H9 (cell line): ENCODE data around the gene ERC2. TPM values are rescaled to one million over a fixed set of nuclear protein-coding genes. Genes with fewer than 3 reads are reported as not detected.

ENCODE experiments used
- DNase-seq: peaks from one replicate; pipeline ENCODE4 v3.0.0-alpha.2; 2017
- H2AFZ ChIP-seq: one replicate; pipeline ENCODE4 v1.6.1; 2013; ENCODE audit warnings: mild to moderate bottlenecking, low read length, control low read depth, moderate library complexity
- H2AK5ac ChIP-seq: 2 replicates; pipeline ENCODE4 v1.6.1; 2013; ENCODE audit warnings: low read length, control low read depth, mixed read lengths; ENCODE audit not compliant: insufficient read length
- H2BK120ac ChIP-seq: one replicate; pipeline ENCODE4 v1.6.1; 2013; ENCODE audit warnings: low read depth, mild to moderate bottlenecking, low read length, control low read depth, inconsistent platforms; ENCODE audit not compliant: poor library complexity, severe bottlenecking
- H2BK12ac ChIP-seq: 2 replicates; pipeline ENCODE4 v1.6.1; 2013; ENCODE audit warnings: low read length, control low read depth, mixed read lengths, low read depth; ENCODE audit not compliant: insufficient read length
- H2BK15ac ChIP-seq: 2 replicates; pipeline ENCODE4 v1.6.1; 2013; ENCODE audit warnings: low read depth, low read length, control low read depth
- H2BK20ac ChIP-seq: one replicate; pipeline ENCODE4 v1.6.1; 2013; ENCODE audit warnings: low read depth, mild to moderate bottlenecking, low read length, control low read depth, inconsistent platforms; ENCODE audit not compliant: poor library complexity, severe bottlenecking
- H2BK5ac ChIP-seq: 2 replicates; pipeline ENCODE4 v1.6.1; 2013; ENCODE audit warnings: low read length, control low read depth, mixed read lengths; ENCODE audit not compliant: insufficient read length
- H3K14ac ChIP-seq: 2 replicates; pipeline ENCODE4 v1.6.1; 2013; ENCODE audit warnings: low read length, control low read depth; ENCODE audit not compliant: insufficient read depth
- H3K18ac ChIP-seq: 2 replicates; pipeline ENCODE4 v1.6.1; 2013; ENCODE audit warnings: low read depth, mild to moderate bottlenecking, mixed read lengths, low read length, control low read depth; ENCODE audit not compliant: insufficient read length
- H3K23ac ChIP-seq: 2 replicates; pipeline ENCODE4 v1.6.1; 2013; ENCODE audit warnings: low read length, control low read depth, mixed read lengths, low read depth; ENCODE audit not compliant: insufficient read length
- H3K23me2 ChIP-seq: 2 replicates; pipeline ENCODE4 v1.6.1; 2013; ENCODE audit warnings: low read depth, mild to moderate bottlenecking, mixed read lengths, low read length, control low read depth; ENCODE audit not compliant: insufficient read length, poor library complexity, severe bottlenecking
- H3K27ac ChIP-seq: 2 replicates; pipeline ENCODE4 v1.5.1; 2013; ENCODE audit warnings: low read length, control low read depth, mixed read lengths, low read depth; ENCODE audit not compliant: insufficient read length
- H3K27me3 ChIP-seq: 2 replicates; pipeline ENCODE4 v1.6.1; 2013; ENCODE audit warnings: low read length, control low read depth, inconsistent platforms; ENCODE audit not compliant: insufficient read depth
- H3K4ac ChIP-seq: 2 replicates; pipeline ENCODE4 v1.6.1; 2013; ENCODE audit warnings: low read depth, mild to moderate bottlenecking, control low read depth, inconsistent platforms, low read length, moderate library complexity
- H3K4me1 ChIP-seq: 2 replicates; pipeline ENCODE4 v1.6.1; 2013; ENCODE audit warnings: low read length, control low read depth, inconsistent platforms; ENCODE audit not compliant: insufficient read depth
- H3K4me2 ChIP-seq: 2 replicates; pipeline ENCODE4 v1.6.1; 2013; ENCODE audit warnings: low read length, control low read depth, mixed read lengths; ENCODE audit not compliant: insufficient read length, insufficient read depth
- H3K56ac ChIP-seq: 2 replicates; pipeline ENCODE4 v1.6.1; 2013; ENCODE audit warnings: low read depth, mild to moderate bottlenecking, mixed read lengths, low read length, control low read depth; ENCODE audit not compliant: insufficient read length
- H3K79me1 ChIP-seq: 2 replicates; pipeline ENCODE4 v1.6.1; 2013; ENCODE audit warnings: low read depth, mild to moderate bottlenecking, moderate library complexity, low read length, control low read depth, inconsistent platforms; ENCODE audit not compliant: insufficient read depth, poor library complexity, severe bottlenecking
- H3K79me2 ChIP-seq: 2 replicates; pipeline ENCODE4 v1.6.1; 2013; ENCODE audit warnings: low read length, control low read depth, inconsistent platforms; ENCODE audit not compliant: insufficient read depth
- H3K9ac ChIP-seq: 2 replicates; pipeline ENCODE4 v1.6.1; 2013; ENCODE audit warnings: low read length, control low read depth, mixed read lengths; ENCODE audit not compliant: insufficient read length; ENCODE audit errors: extremely low read depth
- H3K9me3 ChIP-seq: one replicate; pipeline ENCODE4 v1.6.1; 2013; ENCODE audit warnings: low read depth, low read length, inconsistent platforms; ENCODE audit not compliant: control insufficient read depth
- H3T11ph ChIP-seq: one replicate; pipeline ENCODE4 v1.6.1; 2013; ENCODE audit warnings: mild to moderate bottlenecking, low read length, control low read depth, inconsistent platforms
- H4K20me1 ChIP-seq: one replicate; pipeline ENCODE4 v1.6.1; 2013; ENCODE audit not compliant: control insufficient read depth, insufficient read length, insufficient read depth
- H4K5ac ChIP-seq: 2 replicates; pipeline ENCODE4 v1.6.1; 2013; ENCODE audit warnings: low read depth, mild to moderate bottlenecking, mixed read lengths, low read length, control low read depth; ENCODE audit not compliant: insufficient read length
- H4K8ac ChIP-seq: replicated peaks from 2 replicates; pipeline ENCODE4 v1.6.1; 2013; ENCODE audit warnings: low read length, control low read depth, mixed read lengths, low read depth; ENCODE audit not compliant: insufficient read length
- H4K91ac ChIP-seq: 2 replicates; pipeline ENCODE4 v1.6.1; 2013; ENCODE audit warnings: low read depth, mild to moderate bottlenecking, moderate library complexity, mixed read lengths, low read length, control low read depth; ENCODE audit not compliant: insufficient read length
- H3K27ac Mint-ChIP-seq, 3 experiments: 2 replicates in 2 of 3; 3 replicates in 1 of 3; pipeline ENCODE4 v1.8.0; 2020 to 2021; ENCODE audit warnings: mixed read lengths in 3 of 3, mild to moderate bottlenecking in 1 of 3, moderate library complexity in 1 of 3
- H3K27me3 Mint-ChIP-seq: 2 replicates; pipeline ENCODE4 v1.8.0; 2021; ENCODE audit warnings: low read depth, mild to moderate bottlenecking, moderate library complexity, mixed read lengths
- H3K36me3 Mint-ChIP-seq, 3 experiments: 2 replicates in 2 of 3; 3 replicates in 1 of 3; pipeline ENCODE4 v1.8.0; 2020 to 2021; ENCODE audit warnings: low read depth in 3 of 3, mixed read lengths in 3 of 3; ENCODE audit not compliant: insufficient read depth in 1 of 3
- H3K4me1 Mint-ChIP-seq, 2 experiments: 2 replicates each; pipeline ENCODE4 v1.8.0; 2020; ENCODE audit warnings: mixed read lengths in 2 of 2
- H3K4me3 Mint-ChIP-seq, 2 experiments: 2 replicates in 1 of 2; 3 replicates in 1 of 2; pipeline ENCODE4 v1.8.0; 2020 to 2021; ENCODE audit warnings: mild to moderate bottlenecking in 2 of 2, mixed read lengths in 2 of 2, moderate library complexity in 1 of 2
- H3K9me3 Mint-ChIP-seq, 2 experiments: 2 replicates in 1 of 2; 3 replicates in 1 of 2; pipeline ENCODE4 v1.8.0; 2020; ENCODE audit warnings: mild to moderate bottlenecking in 2 of 2, mixed read lengths in 2 of 2, moderate library complexity in 1 of 2
- WGBS: extraction: QIAGEN DNeasy Blood & Tissue Kit; methylation state at CpG from one replicate; pipeline ENCODE4 v1.1.7; 2013; ENCODE audit warnings: missing lambda C conversion rate, low lambda C conversion rate, mixed read lengths; ENCODE audit not compliant: insufficient read length; ENCODE audit errors: extremely low coverage; 5-methylcytosine and 5-hydroxymethylcytosine counted together
- total RNA-seq: library from RNA; stranded (reverse); gene quantifications from 2 replicates; pipeline ENCODE4 v1.2.1, GENCODE V29; 2021
- TF ChIP-seq, protein P1 (sequence below): fragments of 200-600 bp; sonication (generic); conservative IDR thresholded peaks from 3 replicates; pipeline ENCODE4 v1.8.0; 2021; ENCODE audit warnings: antibody characterized with exemption, mild to moderate bottlenecking

The ERC2 gene
- total RNA-seq, 1 experiment from 2014 or later: 15.4 TPM

DNA sequence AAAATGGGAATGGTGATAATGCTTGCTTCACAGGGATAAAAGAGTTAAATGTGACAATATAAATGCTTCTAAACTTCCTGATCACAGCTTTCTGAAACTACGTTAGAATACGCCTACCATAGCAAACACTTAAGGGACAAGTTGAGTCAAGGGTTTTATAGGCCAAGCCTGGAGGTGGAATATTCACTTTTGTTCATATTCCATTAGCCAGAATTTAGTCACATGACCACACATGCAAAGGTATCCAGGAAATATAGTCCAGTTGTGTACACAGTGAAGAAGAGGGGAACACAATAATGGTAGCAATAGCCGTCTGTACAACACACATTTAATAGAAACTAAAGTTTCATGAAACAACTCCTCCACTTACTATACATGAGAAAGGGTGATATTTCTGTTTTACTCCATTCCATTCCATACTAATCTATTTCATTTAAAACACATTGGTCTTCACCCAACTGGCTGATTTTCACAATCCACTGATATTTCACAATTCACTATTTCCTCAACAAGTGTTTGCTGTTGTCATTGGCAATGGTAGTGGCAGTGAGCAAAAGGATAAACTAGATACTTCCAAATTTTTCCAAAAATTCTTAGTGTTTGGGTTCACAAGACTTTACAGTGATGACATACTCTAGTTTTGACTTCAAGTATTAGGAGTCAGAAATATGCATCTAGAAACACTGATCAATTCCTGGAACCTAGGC is 270.9 kb downstream of the ERC2 start:
- Histone ChIP-seq H3K23ac (no peak overlapping the region), H4K20me1 (no peaks in the 10 kb centered on the region), H3K79me1 (no peaks in the 10 kb centered on the region), H3K9ac (no peak overlapping the region), H3K23me2 (no peaks in the 10 kb centered on the region), H3K18ac (no peak overlapping the region), H2BK120ac (no peak overlapping the region), H4K5ac (no peak overlapping the region), H3K4ac (no peak overlapping the region), H4K91ac (no peak overlapping the region), H3T11ph (no peak overlapping the region), H3K14ac (no peak overlapping the region), H3K56ac (no peak overlapping the region), H3K27me3 (no peaks in the 10 kb centered on the region), H2AK5ac (no peak overlapping the region), H2BK5ac (no peak overlapping the region), H4K8ac (no peak overlapping the region), H3K9me3 (no peaks in the 10 kb centered on the region), H2AFZ (no peak overlapping the region), H3K4me1 (no peaks in the 10 kb centered on the region; the same call in 1 of the 2 replicates), H3K4me2 (no peak overlapping the region), H2BK20ac (no peak overlapping the region), H2BK15ac (no peak overlapping the region), H3K79me2 (no peaks in the 10 kb centered on the region), H2BK12ac (no peak overlapping the region), H3K27ac (no peak overlapping the region)
- H3K9me3 Mint-ChIP-seq: no peaks in the 10 kb centered on the region
- no peaks in the 10 kb centered on the region for H3K27me3 Mint-ChIP-seq
- peaks cover 18 to 23% of the 10 kb centered on the region in 2 experiments for H3K4me1 Mint-ChIP-seq
- no peak for DNase-seq
- H3K4me3 Mint-ChIP-seq: no peak overlapping the region
- TF ChIP-seq, protein P1, sequence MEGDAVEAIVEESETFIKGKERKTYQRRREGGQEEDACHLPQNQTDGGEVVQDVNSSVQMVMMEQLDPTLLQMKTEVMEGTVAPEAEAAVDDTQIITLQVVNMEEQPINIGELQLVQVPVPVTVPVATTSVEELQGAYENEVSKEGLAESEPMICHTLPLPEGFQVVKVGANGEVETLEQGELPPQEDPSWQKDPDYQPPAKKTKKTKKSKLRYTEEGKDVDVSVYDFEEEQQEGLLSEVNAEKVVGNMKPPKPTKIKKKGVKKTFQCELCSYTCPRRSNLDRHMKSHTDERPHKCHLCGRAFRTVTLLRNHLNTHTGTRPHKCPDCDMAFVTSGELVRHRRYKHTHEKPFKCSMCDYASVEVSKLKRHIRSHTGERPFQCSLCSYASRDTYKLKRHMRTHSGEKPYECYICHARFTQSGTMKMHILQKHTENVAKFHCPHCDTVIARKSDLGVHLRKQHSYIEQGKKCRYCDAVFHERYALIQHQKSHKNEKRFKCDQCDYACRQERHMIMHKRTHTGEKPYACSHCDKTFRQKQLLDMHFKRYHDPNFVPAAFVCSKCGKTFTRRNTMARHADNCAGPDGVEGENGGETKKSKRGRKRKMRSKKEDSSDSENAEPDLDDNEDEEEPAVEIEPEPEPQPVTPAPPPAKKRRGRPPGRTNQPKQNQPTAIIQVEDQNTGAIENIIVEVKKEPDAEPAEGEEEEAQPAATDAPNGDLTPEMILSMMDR: no peak
- WGBS: no CpG with 5 or more reads among the region's 3 CpGs
- H3K36me3 Mint-ChIP-seq: no peaks in the 10 kb centered on the region
- H3K27ac Mint-ChIP-seq: 0 out of 7 replicates have a peak overlapping the region, but pooled peaks of 1 of the 3 experiments have one; percentile 22
